Stimulated activated CD4-positive, alpha-beta T cell treated with anti-CD3 and anti-CD28 coated beads, TNF-alpha, amount 100 ng/mL, for 4 hours (primary cell): ENCODE data around the gene GNG14.
A peak's percentile ranks its signal among the peaks of the same experiment; 100 is the strongest.
"Not testable (repeated sequence)": the region's sequence is repeated elsewhere in the genome, so short reads cannot be mapped to it uniquely, and the experiment has no call there.

Experiments
- DNase-seq, 3 experiments: peaks; one replicate each; pipeline ENCODE4 v3.0.0-alpha.2; 2020; ENCODE audit warnings: low read depth in 3 of 3

GNG14 gene

DNA sequence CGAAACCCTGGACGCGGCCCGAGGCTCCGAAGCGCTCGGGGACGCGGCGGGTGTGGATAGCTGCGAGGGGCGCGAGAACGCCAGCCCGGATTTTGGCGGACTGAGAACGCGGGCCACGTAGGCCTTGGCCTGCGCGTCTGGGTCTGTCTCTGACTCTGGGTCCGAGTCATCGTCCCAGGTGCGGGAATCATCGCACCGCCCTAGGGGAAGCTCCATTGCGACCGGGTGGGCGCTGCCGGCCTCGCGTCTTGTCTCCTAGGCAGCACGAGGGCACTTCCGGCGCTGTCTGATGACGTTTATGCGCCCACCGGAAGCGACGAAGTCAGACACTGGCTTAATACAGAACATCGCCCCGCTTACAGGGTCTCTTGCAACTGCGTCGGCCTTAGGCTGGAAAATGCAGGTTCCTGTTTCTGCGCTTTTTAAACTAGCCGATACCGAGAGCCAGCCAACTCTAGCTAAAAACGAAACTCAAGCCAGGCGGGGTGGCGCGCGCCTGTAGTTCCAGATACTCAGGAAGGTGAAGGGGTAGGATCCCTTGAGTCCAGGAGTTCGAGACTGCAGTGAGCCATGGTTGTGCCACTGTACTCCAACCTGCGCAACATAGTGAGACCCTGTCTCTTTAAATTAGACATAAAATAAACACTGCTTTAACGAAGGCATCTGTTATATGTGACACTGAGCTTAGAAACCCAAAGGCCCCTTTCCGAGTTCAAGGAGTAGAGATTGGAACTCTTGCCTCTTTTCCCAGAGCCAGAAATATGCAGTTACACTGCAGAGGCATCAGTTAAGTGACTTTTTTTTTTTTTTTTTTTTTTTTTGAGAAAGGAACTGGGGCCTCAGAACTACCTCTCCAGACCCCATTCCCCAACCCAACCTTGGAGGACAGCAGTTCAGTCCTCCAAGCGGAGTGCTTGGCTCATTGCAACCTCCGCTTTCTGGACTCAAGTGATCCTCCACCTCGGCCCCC, 8.9 kb downstream of the GNG14 start, which contains the start of gene FBXW9:
FBXW9 (minus strand) TSS at position 266 of the 970 bp plus-strand sequence; CDS start at position 216, 50 bp downstream.
- DNase-seq: peak; percentile 94 to 97 (median 96)

DNA sequence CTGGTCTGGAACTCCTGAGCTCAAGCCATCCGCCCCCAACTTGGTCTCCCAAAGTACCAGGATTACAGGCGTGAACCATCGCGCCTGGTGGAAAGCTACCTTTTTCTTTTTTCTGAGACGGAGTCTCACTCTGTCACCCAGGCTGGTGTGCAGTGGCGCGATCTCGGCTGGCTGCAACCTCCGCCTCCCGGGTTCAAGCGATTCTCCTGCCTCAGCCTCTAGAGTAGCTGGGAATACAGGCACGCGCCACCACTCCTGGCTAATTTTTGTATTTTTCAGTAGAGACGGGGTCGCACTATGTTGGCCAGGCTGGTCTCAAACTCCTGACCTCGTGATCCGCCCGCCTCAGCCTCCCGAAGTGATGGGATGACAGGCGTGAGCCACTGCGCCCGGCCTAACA, 9.6 kb downstream of the GNG14 start:
- not testable (repeated sequence) for DNase-seq

DNA sequence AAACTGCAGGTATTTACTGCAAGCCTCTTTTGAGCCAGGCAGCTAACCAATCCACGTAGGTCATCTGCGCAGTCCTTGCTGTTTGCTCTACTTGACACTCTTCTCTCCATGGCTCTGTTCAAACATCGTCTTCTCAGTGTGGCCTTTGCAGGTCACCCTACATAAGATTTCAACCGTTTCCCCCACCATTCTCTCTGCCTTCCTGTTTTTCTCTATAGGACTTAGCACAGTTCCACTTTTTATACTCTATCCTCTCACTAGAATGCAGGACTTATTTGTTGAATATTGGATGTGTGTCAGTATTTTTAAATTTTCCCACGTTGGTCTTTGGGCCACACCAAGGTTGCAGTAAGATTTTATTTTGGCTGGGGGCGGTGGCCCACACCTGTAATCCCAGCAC, 10.3 kb downstream of the GNG14 start:
- DNase-seq: no peak

DNA sequence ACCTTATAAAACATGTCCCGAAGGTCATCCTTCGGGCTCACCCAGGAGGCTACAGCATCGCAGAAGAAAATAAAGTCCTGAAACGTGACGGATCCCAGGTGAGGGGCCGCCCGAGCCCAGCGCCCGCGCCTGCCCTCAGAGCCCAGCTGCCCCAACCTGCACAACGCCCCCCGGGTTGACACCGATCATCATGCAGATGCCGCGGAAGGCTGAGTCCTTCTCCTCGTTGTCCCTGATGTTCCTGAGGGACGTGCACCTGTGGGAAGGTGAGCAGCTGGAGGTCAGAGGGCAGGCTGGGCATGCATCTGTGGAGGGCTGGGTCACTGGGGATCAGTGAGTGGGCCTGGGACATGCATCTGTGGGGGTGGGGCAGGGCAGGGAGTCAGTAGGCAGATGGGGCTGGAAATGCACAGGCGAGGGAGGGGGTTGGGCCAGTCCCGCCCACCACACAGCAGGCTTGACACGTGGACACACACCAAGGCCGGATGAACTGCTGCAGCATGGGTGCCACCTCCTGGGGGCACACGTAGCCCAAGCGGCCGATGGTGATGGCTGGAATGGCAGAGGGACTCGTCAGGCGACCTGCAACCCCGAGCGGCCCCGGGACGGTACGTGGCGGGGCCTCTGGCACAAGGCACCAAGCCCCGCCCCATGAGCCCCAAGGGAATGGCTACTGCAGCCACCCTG, 13.9 kb downstream of the GNG14 start:
- DNase-seq: no peak

DNA sequence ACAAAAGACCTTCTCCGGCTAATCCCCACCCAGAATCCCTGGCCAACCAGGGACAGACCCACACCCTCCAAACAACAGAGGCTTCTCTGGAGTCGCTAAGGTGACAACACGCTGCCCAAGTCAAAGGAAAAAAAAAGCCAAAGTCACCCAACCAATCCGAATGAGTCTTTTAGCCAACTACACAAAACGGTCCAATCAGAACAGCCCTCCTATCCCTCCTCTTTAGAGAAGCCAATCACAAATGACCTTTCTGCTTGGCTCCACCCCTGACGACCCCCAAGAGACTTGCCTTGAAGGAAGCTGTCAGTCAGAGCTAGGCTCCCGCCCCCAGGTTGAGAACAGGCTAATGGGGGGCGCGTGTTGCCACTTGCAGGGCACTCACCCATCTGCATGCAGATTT, 15.2 kb downstream of the GNG14 start:
- no peak for DNase-seq

DNA sequence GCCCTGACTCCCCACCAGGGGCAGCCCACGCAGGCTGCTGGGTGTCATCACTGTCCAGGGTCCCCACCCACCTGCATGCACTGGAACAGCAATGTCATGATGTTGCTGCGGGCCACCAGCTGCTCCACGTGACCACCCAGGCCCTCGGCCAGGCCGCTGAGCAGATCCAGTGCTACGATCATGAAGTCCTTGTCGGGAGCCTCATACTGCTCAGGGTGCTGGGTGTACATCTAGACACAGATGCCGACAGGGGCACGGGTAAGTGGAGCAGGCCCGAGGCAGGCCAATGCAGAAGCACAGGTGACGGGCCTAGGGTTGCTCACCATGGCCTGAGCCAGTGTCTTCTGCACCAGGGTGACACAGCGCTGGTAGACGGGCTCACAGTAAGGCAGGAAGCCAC, 17.4 kb downstream of the GNG14 start:
- no peak for DNase-seq

DNA sequence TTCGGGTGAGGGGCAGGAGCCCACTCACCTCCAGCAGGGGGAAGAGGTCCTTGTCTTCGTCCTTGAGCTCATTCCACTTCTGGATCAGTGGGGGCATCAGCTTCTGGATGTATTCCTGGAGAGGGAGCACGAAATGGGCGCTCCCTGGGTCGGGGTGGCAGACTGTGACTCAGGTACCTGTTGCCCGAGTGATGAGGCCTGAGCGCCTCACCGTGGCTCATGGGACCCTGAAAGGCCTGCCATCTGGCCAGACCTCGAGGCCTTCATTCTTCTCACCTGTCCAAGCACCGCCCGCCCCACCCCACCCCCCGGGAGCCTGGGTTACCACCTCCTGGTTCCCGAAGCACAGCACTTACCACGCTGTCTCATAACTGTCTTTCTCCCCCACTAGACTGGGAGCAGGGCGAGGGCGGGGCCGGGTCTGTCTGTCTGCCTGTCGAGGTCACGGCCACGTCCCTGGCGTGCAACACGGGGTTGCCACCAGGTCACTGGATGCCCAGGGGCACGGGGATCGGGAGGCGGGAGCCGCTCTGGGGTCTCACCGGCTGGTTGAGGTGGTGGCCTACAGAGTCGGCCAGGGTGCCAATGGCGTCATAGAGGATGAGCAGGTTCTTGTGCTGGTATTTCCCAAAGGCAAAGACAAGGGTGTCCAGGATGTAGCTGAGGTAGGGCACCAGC, 18.0 kb downstream of the GNG14 start:
- DNase-seq: no peak

DNA sequence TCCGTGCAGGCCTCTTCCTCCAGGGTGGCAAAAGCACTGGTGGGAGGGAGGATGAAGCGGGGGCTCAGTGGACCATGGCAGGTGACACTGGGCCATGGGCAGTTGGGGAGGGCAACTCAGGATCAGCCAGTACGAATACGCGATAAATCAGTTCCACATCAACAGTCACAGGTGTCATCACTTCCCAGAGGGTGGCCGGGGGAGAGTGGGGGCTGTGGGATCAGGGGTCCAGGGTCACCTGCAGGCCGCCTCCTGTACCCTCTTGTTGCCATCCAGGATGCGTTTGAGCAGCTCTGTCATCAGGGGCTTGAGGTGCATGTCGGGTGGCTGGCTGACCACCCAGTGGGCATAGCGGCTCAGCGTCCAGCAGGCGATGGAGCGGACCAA, 18.5 kb downstream of the GNG14 start:
- no peak for DNase-seq

DNA sequence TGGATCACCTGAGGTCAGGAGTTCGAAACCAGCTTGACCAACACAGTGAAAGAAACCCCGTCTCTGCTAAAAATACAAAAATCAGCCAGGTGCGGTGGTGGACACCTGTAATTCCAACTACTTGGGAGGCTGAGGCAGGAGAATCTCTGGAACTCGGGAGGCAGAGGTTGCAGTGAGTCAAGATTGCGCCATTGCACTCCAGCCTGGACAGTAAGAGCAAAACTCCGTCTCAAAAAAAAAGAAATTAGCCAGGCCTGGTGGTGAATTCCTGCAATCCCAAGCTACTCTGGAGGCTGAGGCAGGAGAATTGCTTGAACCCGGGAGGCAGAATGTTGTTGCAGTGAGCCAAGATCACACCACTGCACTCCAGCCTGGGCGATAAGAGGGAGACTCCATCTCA, 20.8 kb downstream of the GNG14 start:
- DNase-seq: no peak

DNA sequence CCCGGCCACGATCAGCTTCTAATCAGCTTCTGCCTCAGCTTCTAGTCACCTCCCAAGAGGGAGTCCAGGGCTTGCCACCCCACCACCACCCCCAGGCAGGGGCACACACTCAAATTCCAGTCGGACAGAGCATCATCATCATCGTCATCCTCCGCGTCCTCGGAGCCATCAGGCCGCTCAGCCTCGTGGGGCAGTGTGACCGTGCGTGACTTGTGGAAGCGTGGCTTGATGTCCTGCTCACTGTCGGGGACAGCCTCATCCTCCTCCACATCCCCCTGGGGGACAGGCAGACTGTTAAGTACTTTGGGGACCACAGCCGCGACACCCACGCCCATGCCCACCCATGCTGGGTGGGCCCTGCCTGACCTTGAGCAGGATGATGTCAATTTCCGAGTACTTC, 23.4 kb downstream of the GNG14 start:
- DNase-seq: no peak

DNA sequence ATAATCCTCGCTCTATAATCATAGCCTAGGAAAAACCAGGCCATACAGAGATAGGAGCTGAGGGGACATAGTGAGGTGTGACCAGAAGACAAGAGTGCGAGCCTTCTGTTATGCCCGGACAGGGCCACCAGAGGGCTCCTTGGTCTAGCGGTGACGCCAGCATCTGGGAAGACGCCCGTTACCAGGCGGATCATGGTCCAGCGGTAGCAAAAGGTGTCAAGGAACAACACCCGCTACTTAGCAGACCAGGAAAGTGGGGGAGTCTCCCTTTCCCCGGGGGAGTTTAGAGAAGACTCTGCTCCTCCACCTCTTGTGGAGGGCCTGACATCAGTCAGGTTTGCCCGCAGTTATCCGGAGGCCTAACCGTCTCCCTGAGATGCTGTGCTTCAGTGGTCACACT, 24.3 kb downstream of the GNG14 start:
- not testable (repeated sequence) for DNase-seq

DNA sequence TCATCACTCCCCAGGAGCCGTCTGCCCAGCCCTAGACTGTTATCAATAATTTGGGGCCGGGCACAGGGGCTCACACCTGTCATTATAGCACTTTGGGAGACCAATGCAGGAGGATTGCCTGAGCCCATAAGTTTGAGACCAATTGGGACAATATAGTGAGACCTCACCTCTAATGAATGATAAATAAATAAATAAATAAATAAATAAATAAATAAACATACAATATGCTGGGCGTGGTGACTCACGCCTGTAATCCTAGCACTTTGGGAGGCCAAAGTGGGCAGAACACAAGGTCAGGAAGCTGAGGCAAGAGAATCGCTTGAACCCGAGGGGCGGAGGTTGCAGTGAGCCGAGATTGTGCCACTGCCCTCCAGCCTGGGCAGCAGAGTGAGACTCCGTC, 25.5 kb downstream of the GNG14 start:
- DNase-seq: not testable (repeated sequence)

DNA sequence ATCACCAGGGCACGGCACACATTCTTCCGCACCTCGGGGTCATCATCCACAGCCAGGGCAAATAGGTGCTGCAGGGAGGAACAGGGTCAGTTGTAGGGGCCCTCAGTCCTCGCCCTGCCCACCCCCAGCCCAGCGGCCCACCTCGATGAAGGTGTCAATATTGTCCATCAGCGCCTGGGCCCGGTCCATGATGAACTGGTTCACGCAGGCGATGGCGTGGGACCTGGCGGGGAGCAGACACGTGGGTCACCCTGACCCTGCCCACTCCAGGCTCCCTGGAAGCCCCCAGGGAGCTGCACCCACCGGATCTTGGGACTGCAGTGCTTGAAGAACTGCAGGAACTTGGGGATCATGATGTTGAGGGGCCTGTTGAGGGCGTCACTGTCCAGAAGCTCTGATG, 27.3 kb downstream of the GNG14 start:
- DNase-seq: no peak

DNA sequence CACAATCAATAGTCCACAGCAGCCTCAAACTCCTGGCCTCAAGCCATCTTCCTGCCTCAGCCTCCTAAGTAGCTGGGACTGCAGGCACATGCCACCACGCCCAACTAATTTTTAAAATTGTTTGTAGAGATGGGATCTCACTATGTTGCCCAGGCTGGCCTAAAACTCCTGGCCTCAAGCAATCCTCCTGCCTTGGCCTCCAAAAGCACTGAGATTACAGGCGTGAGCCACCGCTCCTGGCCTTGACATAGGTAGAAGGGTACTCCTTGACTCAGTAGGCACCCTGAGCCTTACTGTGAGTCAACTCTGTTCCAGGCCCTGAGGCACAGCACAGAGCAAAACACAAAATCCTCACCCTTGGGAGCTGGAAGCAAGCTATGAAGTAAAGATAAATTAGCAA, 28.1 kb downstream of the GNG14 start:
- DNase-seq: no peak

DNA sequence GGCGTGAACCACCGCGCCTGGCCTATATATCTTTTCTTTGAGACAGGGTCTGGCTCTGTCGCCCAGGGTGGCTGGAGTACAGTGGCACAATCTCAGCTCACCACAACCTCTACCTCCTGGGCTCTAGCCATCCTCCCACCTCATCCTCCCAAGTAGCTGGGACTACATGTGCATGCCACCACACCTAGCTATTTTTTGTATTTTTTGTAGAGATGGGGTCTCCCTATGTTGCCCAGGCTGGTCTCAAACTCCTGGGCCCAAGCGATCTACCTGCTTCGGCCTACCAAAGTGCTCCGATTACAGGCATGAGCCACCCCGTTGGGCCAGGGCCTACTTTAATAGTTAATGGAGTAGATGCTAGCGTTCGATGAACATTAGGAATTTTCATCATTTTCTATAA, 32.5 kb downstream of the GNG14 start:
- no peak for DNase-seq

DNA sequence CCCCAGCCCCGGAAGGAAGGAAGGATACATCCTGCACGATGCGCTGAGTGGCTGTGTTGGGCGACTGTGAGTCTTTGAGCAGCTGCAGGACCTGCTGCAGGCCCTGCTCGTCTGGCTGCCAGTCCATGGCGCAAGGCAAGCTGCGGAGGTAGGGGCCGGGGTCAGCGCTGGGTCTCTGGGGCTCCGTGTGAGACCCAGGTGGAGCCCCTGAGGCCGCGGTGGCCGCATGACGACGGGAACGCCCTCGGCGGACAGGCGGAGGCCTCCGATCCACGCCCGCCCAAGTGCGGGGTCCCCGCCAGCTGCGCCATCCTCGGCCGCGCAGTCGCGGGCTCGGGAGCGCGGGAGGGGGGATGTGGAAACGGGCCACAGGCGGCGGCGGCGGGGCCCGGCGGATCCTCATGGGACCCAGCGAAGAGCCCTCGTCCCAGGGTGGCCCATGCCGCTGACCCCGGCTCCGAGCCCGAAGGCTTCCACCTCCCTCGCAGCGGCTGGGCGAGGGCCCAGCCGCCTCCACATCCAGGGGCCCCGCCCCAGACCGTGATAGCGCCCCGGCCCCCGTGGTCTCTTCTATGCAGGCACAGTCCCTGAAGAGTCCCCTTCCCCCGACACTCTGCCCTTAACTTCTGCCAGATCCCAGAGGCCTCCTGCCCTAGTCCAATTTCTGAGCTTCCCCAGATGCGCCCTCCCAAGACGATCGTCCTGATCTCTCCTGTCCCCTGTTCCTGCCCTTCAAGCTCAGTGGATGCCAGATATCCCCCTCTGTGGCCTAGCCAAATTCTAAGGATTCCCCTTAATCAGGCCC, 33.3 kb downstream of the GNG14 start:
- DNase-seq: no peak

DNA sequence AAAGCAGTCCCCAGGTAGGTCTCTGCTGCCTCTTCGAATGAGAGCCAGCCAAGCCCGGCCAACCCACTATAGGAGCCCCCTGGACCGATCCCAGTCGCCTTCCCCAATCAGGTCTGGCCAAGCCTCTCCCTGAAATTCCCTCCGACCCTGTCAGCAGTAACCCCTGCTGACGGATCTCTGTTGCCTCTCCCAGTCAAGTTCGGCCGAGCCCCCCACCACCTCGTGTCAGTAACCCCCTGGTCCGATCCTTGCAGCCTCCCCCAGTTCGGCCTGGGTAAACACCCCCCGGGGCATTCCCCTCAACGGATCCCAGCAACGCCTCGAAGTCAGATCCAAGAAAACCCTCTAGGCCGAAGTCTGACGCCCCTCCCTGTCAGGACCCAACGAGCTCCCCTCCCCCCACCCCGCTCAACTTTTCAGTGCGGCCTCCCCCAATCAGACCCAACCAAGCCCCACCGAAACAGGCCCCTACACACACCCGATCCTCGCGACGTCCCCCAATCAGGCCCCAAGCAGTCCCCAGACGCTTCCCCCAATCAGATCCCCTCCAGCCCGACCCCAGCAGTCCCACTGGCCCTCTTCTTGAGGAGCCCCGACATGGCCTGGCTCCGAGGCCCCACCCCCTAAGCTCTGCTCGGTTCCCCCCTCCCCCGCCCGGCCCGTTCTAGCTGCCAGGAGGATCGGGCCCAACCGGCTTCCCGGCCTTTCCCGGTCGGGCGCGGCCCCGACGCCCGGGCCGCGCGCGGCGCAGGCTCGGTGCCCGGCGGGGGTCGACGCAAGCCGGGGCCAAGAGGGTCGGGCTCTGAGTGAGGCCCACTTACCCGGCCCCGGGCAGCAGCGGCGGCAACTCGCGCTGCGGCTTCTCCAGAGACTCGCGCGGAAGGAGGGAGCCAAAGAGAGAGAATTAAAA, 34.1 kb downstream of the GNG14 start:
- peak in 1 of 3 experiments; percentile 31 for DNase-seq

DNA sequence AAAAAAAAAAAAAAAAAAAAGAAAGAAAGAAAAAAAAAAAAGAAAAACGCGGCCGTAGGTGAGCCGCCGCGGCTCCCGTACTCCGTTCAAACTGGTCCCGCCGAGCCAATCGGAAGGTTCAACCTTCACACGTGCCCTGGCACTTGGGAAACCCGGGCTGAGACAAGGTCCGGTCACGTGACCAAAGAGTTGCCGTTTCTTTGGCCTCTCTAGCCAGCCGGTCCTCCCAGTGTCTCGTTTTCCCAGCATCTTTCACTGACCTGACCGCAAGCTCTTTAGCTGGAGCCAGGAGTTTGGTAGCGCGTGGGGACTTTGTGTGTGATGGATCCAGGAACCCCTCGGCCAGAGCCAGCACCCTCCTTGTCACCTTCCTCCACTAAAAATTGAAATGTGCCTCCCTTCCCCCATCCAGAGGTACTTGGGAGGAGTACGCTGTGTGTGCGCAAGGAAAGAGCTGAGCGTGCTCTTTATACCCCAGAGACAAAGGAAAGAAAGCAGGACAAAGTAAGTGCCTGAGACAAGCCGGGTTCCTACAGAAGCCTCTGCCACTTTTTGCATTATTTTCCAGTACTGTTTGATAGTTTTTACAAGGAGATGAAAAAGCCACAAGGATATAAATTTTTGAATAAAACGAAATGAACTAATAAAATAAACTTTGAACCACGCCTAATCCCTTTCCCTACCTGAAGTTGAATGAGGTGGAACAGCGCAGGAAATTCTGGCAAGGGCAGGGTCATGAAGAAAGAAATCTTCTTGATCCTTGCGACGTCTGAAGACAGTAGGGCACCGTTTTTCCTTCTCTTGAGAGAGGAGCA, 35.0 kb downstream of the GNG14 start:
- peak; percentile 75 to 91 (median 84) for DNase-seq

DNA sequence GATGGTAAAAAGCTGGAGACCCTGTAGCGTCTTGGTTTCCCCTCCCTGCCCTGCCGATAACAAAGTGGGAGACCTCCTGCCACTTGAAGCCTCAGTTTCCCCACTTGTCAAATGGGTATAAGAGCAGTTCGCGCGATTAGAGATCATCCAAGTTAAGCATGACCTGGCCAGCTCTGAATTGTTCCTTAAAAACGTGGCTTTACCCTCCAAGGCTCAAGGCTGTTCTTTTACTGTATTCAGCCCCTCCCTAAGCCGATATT, 35.5 kb downstream of the GNG14 start:
- DNase-seq: no peak
